ENCODE data around the gene KCNC4. TPM values are rescaled to one million over a fixed set of nuclear protein-coding genes. Genes with fewer than 3 reads are reported as not detected.

Gene KCNC4
- total RNA-seq, 4 donors from 2014 or later = 4.8 to 9.4 (median 7.7) TPM

GRCh38 chr1:110197905-110198629 lies 12.0 kb upstream of the KCNC4 start:
- TF ChIP-seq POLR2A (IDR thresholded peaks at IDR 0.05) (no peak), CTCF (IDR thresholded peaks at IDR 0.05) (no peak)
- no peak for DNase-seq (ENCODE audit: low spot score in 2 of 2)
- 91 to 93% methylated on average over 23 of the region's 23 CpGs for WGBS, 2 donors

GRCh38 chr1:110198746-110199145 lies 11.4 kb upstream of the KCNC4 start:
- intact Hi-C loops (cut with DNase I; ENCODE audit: low total_unique reads) = loop anchor here (5.0 kb wide), 1 partner anchor 259 kb away; no protein-coding TSS in a partner anchor
- DNase-seq (ENCODE audit: low spot score in 2 of 2) = no peak
- no peak for TF ChIP-seq CTCF (IDR thresholded peaks at IDR 0.05)
- no peak for TF ChIP-seq POLR2A (IDR thresholded peaks at IDR 0.05)
- WGBS, 2 donors = 93 to 100% methylated on average over 2 of the region's 2 CpGs
- H3K4me3 ChIP-seq (ENCODE audit: low read depth, poor library complexity, severe bottlenecking) = no peak overlapping the region

More at GRCh38 chr1:110197905-110198629, 12.0 kb upstream of the KCNC4 start:
- H3K4me3 ChIP-seq (ENCODE audit: low read depth, poor library complexity, severe bottlenecking) = no peak overlapping the region
- intact Hi-C loops (cut with DNase I; ENCODE audit: low total_unique reads) = loop anchor here (5.0 kb wide), 1 partner anchor 259 kb away; no protein-coding TSS in a partner anchor

GRCh38 chr1:110200190-110200589 lies 9.9 kb upstream of the KCNC4 start:
- WGBS, 2 donors = 21 to 23% methylated on average over 2 of the region's 2 CpGs
- no peak for DNase-seq (ENCODE audit: low spot score in 2 of 2)
- no peak overlapping the region for H3K4me3 ChIP-seq (ENCODE audit: low read depth, poor library complexity, severe bottlenecking)
- TF ChIP-seq POLR2A (IDR thresholded peaks at IDR 0.05) (no peak), CTCF (IDR thresholded peaks at IDR 0.05) (no peak)
- intact Hi-C loops (cut with DNase I; ENCODE audit: low total_unique reads) = no loop called here

- no peak for DNase-seq (ENCODE audit: low spot score in 2 of 2)
- H3K4me3 ChIP-seq (ENCODE audit: low read depth, poor library complexity, severe bottlenecking) = no peak overlapping the region
- TF ChIP-seq POLR2A (IDR thresholded peaks at IDR 0.05) (no peak), CTCF (IDR thresholded peaks at IDR 0.05) (no peak)
- intact Hi-C loops (cut with DNase I; ENCODE audit: low total_unique reads) = no loop called here
- WGBS, 2 donors = 58 to 65% methylated on average over 14 of the region's 14 CpGs
These were observed 9.4 kb upstream of the KCNC4 start for GRCh38 chr1:110200666-110201065.

- no peak for DNase-seq (ENCODE audit: low spot score in 2 of 2)
- 86 to 88% methylated on average over 10 of the region's 10 CpGs for WGBS, 2 donors
- TF ChIP-seq POLR2A (IDR thresholded peaks at IDR 0.05) (no peak), CTCF (IDR thresholded peaks at IDR 0.05) (no peak)
- H3K4me3 ChIP-seq (ENCODE audit: low read depth, poor library complexity, severe bottlenecking) = no peak overlapping the region
- intact Hi-C loops (cut with DNase I; ENCODE audit: low total_unique reads) = no loop called here
These were observed 8.8 kb upstream of the KCNC4 start for GRCh38 chr1:110201157-110201825.
